HepG2 (cell line): Measurements from ENCODE around the gene CACNA1C. TPM values are rescaled to one million over a fixed set of nuclear protein-coding genes. Genes with fewer than 3 reads are reported as not detected.

ENCODE experiments used
- ATAC-seq: fragments of 200-7000 bp; cut with Tn5 transposase; 3 replicates; pipeline ENCODE4 v1.9.1; 2020; ENCODE audit warnings: mild to moderate bottlenecking, moderate library complexity
- BruUV-seq: library from RNA; stranded (reverse); fragments of 400-500 nt; replicated peaks from 2 replicates; lab custom pipeline; 2021; lab: Mats Ljungman, UMichigan
- CTCF ChIA-PET: fragments of 300-600 bp; formaldehyde crosslinking; extraction: SDS; loops from one replicate; lab custom pipeline; 2021; ENCODE audit warnings: low total read pairs, inconsistent platforms, low intra/inter-chr PET ratio; lab: Yijun Ruan, JAX
- POLR2A ChIA-PET: fragments of 350-600 bp; sonication (Branson Sonifier 250); formaldehyde crosslinking; loops from one replicate; lab custom pipeline; 2020; ENCODE audit warnings: antibody characterized with exemption, inconsistent platforms; lab: Yijun Ruan, JAX
- DNase-seq: peaks from one replicate; pipeline ENCODE4 v3.0.0-alpha.2; 2015; ENCODE audit warnings: low spot score
- FAIRE-seq: peaks from 3 replicates; lab custom pipeline; 2011; peaks lifted over from hg19 to GRCh38; lab: Jason Lieb, UNC
- H2AFZ ChIP-seq: one replicate; pipeline ENCODE4 v1.6.1; 2011; ENCODE audit warnings: low read length, inconsistent platforms
- H3K27ac ChIP-seq: fragments of 300-600 bp; 3 replicates; pipeline ENCODE4 v1.8.0; 2011; ENCODE audit warnings: mixed run types, mild to moderate bottlenecking, mixed read lengths, low read length, inconsistent platforms; ENCODE audit not compliant: insufficient read depth; ENCODE audit errors: extremely low read length
- H3K27me3 ChIP-seq, 2 experiments: fragments of 200-600 bp in 1 of 2; 2 replicates in 1 of 2; 3 replicates in 1 of 2; pipeline versions ENCODE4 v1.6.0 to v1.8.0; 2011; ENCODE audit warnings: low read length in 2 of 2, mild to moderate bottlenecking in 2 of 2, moderate library complexity in 2 of 2, inconsistent platforms in 1 of 2; ENCODE audit not compliant: insufficient read depth in 2 of 2, control insufficient read depth in 1 of 2
- H3K36me3 ChIP-seq, 2 experiments: fragments of 200-600 bp in 1 of 2; replicated peaks in 1 of 2; 2 replicates in 1 of 2; 3 replicates in 1 of 2; pipeline versions ENCODE4 v1.5.1 to v1.8.0; 2011; ENCODE audit warnings: low read length in 2 of 2, inconsistent platforms in 1 of 2; ENCODE audit not compliant: insufficient read depth in 2 of 2, control insufficient read depth in 1 of 2
- H3K4me1 ChIP-seq: 2 replicates; pipeline ENCODE4 v1.5.1; 2012; ENCODE audit warnings: low read length, inconsistent platforms; ENCODE audit not compliant: insufficient read depth
- H3K4me2 ChIP-seq: 2 replicates; pipeline ENCODE4 v1.6.0; 2011; ENCODE audit warnings: low read depth, low read length, inconsistent platforms
- H3K4me3 ChIP-seq, 3 experiments: fragments of 200-600 bp in 1 of 3; sonication (generic), shearing (Covaris generic) in 1 of 3; replicated peaks in 1 of 3; 2 replicates each; pipeline ENCODE4 v1.5.1; 2011 to 2016; ENCODE audit warnings: low read length in 3 of 3, inconsistent platforms in 2 of 3, low read depth in 2 of 3, mild to moderate bottlenecking in 2 of 3, control low read depth in 1 of 3, mixed read lengths in 1 of 3; ENCODE audit not compliant: insufficient read depth in 1 of 3
- H3K79me2 ChIP-seq: one replicate; pipeline ENCODE4 v1.6.1; 2011; ENCODE audit warnings: low read length, inconsistent platforms; ENCODE audit not compliant: insufficient read depth
- H3K9ac ChIP-seq: 2 replicates; pipeline ENCODE4 v1.6.0; 2011; ENCODE audit warnings: mild to moderate bottlenecking, low read depth, low read length, inconsistent platforms; ENCODE audit not compliant: insufficient read depth
- H3K9me3 ChIP-seq: 2 replicates; pipeline ENCODE4 v1.5.1; 2012; ENCODE audit warnings: mild to moderate bottlenecking, low read length
- H4K20me1 ChIP-seq: 2 replicates; pipeline ENCODE4 v1.6.0; 2011; ENCODE audit warnings: inconsistent platforms, mild to moderate bottlenecking, low read length, moderate library complexity; ENCODE audit not compliant: insufficient read depth
- AGO1 ChIP-seq: fragments of 200-400 bp; formaldehyde crosslinking; IDR thresholded peaks from 2 replicates; pipeline ENCODE4 v1.6.1; 2017; ENCODE audit warnings: mild to moderate bottlenecking, low read depth, low read length, moderate library complexity; ENCODE audit not compliant: poor library complexity, severe bottlenecking
- CREB1 ChIP-seq, 2 experiments: fragments of 450-650 bp in 1 of 2; IDR thresholded peaks; 2 replicates each; pipeline ENCODE4 v1.6.1; 2016 to 2017; ENCODE audit warnings: control low read depth in 1 of 2, mild to moderate bottlenecking in 1 of 2, missing compliant biosample characterization in 1 of 2, missing genetic modification characterization in 1 of 2
- EP300 ChIP-seq, 3 experiments: sonication (generic) in 1 of 3; formaldehyde crosslinking in 1 of 3; IDR thresholded peaks; 2 replicates each; pipeline versions ENCODE4 v1.5.1 to v1.6.1; 2011 to 2020; ENCODE audit warnings: low read depth in 2 of 3, low read length in 2 of 3, borderline replicate concordance in 1 of 3, improper control_type of control experiment in 1 of 3, mild to moderate bottlenecking in 1 of 3, missing genetic modification reagents in 1 of 3, moderate library complexity in 1 of 3
- ERF ChIP-seq: IDR thresholded peaks from 2 replicates; pipeline ENCODE4 v1.6.1; 2018; ENCODE audit warnings: missing biosample characterization, missing genetic modification reagents
- GTF2F1 ChIP-seq: fragments of 150-350 bp; IDR thresholded peaks from 2 replicates; pipeline ENCODE4 v1.6.1; 2014; ENCODE audit warnings: low read length
- HIC2 ChIP-seq: sonication (generic); formaldehyde crosslinking; IDR thresholded peaks from 2 replicates; pipeline ENCODE4 v1.9.0; 2022; ENCODE audit warnings: low read depth, missing genetic modification reagents
- MLX ChIP-seq: IDR thresholded peaks from 2 replicates; pipeline ENCODE4 v1.6.1; 2016
- TEF ChIP-seq: sonication (generic); formaldehyde crosslinking; IDR thresholded peaks from 2 replicates; pipeline ENCODE4 v1.5.0; 2020; ENCODE audit warnings: missing genetic modification reagents
- ZBTB42 ChIP-seq: sonication (generic); formaldehyde crosslinking; IDR thresholded peaks from 2 replicates; pipeline ENCODE4 v1.5.0; 2020; ENCODE audit warnings: mild to moderate bottlenecking, missing genetic modification reagents
- ZNF746 ChIP-seq: sonication (generic); formaldehyde crosslinking; IDR thresholded peaks from 2 replicates; pipeline ENCODE4 v1.8.0; 2022; ENCODE audit warnings: mild to moderate bottlenecking, missing genetic modification reagents
- WGBS: methylation state at CpG from one replicate; pipeline ENCODE4 v1.1.6; 2017; ENCODE audit warnings: low lambda C conversion rate; 5-methylcytosine and 5-hydroxymethylcytosine counted together
- in situ Hi-C: cut with HindIII; loops from 2 replicates; pipeline ENCODE4 v1.10.0; 2017; ENCODE audit warnings: low pct_unique_long_range_greater_than_20kb; ENCODE audit not compliant: extremely low pct_ligation_motif_present
- intact Hi-C: fragments of 100-400 bp; cut with micrococcal nuclease; formaldehyde crosslinking; loops from one replicate; pipeline ENCODE4 v1.10.0; 2022; ENCODE audit not compliant: unreplicated experiment
- polyA plus RNA-seq, 8 experiments: library from polyadenylated mRNA; depleted of rRNA in 3 of 8; stranded (reverse) in 7 of 8; unstranded in 1 of 8; fragments of >200 nt; fragmentation: Illumina TruSeq in 4 of 8; extraction: Trizol in 4 of 8; gene quantifications; 2 replicates each; pipeline versions ENCODE4 v1.2.1 to v1.2.3, GENCODE V29; 2011 to 2016; ENCODE audit warnings: low read depth in 4 of 8, missing spikeins in 1 of 8, mixed read lengths in 1 of 8; ENCODE audit not compliant: insufficient read depth in 1 of 8
- total RNA-seq, 5 experiments: library from RNA; depleted of rRNA; stranded (reverse); fragments of >200 nt; fragmentation: Illumina TruSeq; extraction: Trizol; gene quantifications; 2 replicates each; pipeline ENCODE4 v1.2.3, GENCODE V29; 2016; ENCODE audit warnings: low read depth in 1 of 5

CACNA1C gene
- total and polyA plus RNA-seq, 2 of the 13 experiments (the other 11 are each of a cell fraction or from before 2014, with no cell fraction given), result not detected

- no peak for TF ChIP-seq CREB1 (IDR thresholded peaks at IDR 0.05)
- no peak for TF ChIP-seq CREB1 (CRISPR knock-in tag; IDR thresholded peaks at IDR 0.05)
- no peak for TF ChIP-seq AGO1
- no peak for TF ChIP-seq MLX (CRISPR knock-in tag)
- no peak for TF ChIP-seq HIC2 (CRISPR knock-in tag)
- TF ChIP-seq, all 625 proteins: peak for 0
These were observed 295.2 kb downstream of the CACNA1C start (continued) for GRCh38 chr12:2347844-2348481.

GRCh38 chr12:2348482-2348852, 295.7 kb downstream of the CACNA1C start:
- Histone ChIP-seq H3K27me3 (peaks cover 0 to 54% of the 10 kb centered on the region in 2 experiments; a peak in 3 of 5 replicates), H4K20me1 (no peaks in the 10 kb centered on the region), H2AFZ (no peak overlapping the region), H3K9ac (no peak overlapping the region), H3K4me2 (no peak overlapping the region), H3K4me3 (no peak overlapping the region), H3K36me3 (no peaks in the 10 kb centered on the region), H3K4me1 (no peaks in the 10 kb centered on the region), H3K27ac (no peak overlapping the region), H3K79me2 (no peaks in the 10 kb centered on the region), H3K9me3 (no peaks in the 10 kb centered on the region)
- 20% methylated on average over 11 of the region's 11 CpGs for WGBS
- no TSS peak for BruUV-seq
- DNase-seq (no peak), FAIRE-seq (no peak), ATAC-seq (no peak)
- intact Hi-C loops, result no loop called here
- ChIA-PET POLR2A (no interaction called here), CTCF (no interaction called here)
- in situ Hi-C loops, result no loop called here
- TF ChIP-seq GTF2F1 (no peak), ZBTB42 (CRISPR knock-in tag) (no peak), EP300 (IDR thresholded peaks at IDR 0.05; ENCODE audit: low read depth in 2 of 2, low read length in 2 of 2) (no peak), EP300 (CRISPR knock-in tag; IDR thresholded peaks at IDR 0.05; ENCODE audit: borderline replicate concordance) (no peak), TEF (CRISPR knock-in tag) (no peak), ZNF746 (CRISPR knock-in tag) (no peak), ERF (no peak)
